GM19099 (cell line): Measurements from ENCODE around the gene NELL2.

Experiments used
- POLR2A ChIP-seq: IDR thresholded peaks from 3 replicates; pipeline ENCODE4 v1.6.1; 2011; ENCODE audit warnings: low read depth; ENCODE audit not compliant: insufficient read length; ENCODE audit errors: extremely low read depth

The NELL2 gene

DNA sequence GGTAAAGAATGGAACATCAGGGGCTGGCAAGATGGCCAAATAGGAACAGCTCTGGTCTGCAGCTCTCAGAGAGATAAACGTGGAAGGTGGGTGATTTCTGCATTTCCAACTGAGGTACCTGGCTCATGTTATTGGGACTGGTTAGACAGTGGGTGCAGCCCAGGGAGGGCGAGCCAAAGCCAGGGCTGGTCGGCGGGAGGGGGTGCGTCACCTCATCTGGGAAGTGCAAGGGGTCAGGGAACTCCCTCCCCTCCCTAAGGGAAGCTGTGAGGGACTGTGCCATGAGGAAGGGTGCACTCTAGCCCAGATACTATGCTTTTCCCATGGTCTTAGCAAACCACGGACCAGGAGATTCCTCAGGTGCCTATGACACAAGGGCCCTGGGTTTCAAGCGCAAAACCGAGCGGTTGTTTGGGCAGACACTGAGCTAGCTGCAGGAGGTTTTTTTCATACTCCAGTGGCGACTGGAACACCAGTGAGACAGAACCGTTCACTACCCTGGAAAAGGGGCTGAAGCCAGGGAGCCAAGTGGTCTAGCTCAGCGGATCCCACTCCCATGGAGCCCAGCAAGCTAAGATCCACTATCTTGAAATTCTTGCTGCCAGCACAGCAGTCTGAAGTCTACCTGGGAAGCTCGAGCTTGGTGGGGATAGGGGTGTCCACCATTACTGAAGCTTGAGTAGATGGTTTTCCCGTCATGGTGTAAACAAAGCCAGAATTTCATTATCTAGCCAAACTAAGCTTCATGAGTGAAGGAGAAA, 317.6 kb downstream of the NELL2 start:
- TF ChIP-seq POLR2A, result no peak

DNA sequence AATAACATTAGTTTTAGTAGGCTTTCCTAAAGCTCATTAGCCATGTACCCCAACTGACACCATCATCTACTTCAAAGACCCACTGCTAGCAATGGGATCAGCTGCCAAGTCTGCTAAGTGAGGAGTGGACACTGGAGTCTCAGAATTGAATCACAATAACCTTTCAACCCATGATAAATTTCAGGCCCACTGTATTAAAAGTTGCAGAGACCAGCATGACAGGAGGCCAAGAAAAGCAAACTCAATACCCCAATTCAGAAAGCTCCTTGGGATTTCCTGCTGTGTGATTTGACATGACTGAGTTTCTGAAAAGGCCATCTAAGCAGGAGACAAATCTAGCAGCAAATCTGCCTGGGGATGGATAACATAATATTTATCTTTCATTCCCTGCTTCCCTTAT, 320.7 kb downstream of the NELL2 start:
- no peak for TF ChIP-seq POLR2A

DNA sequence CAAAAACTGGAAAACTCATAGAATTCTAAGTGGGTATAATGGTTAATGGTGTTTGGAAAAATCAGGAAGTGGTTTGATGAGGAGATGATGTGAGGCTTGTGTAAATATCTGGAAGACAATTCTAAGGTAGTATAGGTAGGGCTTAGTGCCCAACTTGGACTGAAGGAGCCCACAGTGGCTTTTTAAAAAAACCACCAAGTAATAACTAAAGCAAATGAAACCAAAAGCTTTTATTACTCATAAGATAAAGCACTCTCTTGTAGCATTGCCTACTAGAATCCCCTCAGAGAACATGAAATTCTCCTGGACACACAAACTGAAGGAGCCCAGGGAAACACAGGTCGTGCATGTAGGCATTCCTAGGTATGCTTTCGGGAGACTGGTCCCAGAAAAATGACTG, 324.5 kb downstream of the NELL2 start:
- no peak for TF ChIP-seq POLR2A

DNA sequence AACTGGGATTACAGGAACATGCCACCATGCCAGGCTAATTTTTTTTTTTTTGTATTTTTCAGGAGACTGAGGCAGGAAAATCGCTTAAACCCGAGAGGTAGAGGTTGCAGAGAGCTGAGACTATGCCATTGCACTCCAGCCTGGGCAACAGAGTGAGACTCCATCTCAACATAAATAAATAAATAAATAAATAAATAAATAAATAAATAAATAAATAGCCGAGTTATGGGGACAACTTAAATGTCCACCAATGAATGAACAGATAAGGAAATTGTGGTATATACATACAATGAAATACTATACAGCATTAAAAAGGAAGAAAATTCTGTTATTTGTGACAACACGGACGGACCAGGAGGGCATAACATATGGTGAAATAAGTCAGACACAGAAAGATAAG, 325.7 kb downstream of the NELL2 start:
- TF ChIP-seq POLR2A, result no peak

DNA sequence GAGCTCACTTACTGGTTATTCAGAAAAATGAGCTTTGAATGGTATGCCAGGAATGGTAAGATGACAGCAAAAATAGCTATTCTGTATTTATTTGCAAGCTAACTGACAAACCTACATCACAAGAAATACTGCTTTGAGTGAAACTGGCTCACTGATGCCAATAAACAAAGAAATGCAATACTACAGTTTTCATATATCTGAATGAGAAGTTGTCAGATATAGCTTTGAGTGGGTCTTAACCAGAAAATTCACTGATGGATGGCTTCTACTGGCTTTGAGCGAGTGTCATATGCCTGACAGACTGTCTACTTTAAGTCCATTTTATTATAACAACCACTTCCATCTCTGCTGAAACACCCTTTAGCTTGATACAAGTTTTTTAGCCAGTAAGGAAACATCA, 330.1 kb downstream of the NELL2 start:
- TF ChIP-seq POLR2A, result no peak

DNA sequence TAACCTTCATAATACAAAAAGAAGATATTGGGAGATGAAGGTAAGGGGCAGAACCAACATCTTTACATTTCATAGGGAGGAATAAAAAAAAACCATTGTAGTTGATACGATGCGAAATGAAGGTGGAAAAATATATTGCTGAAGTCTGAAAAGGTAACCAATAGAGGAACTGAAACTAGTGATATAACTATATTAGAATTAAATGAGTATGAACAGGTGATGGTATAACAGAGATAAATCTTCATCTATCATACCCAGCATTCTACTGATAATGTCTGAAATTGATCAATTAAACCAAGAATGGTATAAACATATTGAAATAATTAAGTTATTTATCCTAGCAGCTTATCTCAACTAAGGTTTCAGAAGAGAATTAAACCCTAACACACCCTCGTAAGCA, 332.1 kb downstream of the NELL2 start:
- no peak for TF ChIP-seq POLR2A

DNA sequence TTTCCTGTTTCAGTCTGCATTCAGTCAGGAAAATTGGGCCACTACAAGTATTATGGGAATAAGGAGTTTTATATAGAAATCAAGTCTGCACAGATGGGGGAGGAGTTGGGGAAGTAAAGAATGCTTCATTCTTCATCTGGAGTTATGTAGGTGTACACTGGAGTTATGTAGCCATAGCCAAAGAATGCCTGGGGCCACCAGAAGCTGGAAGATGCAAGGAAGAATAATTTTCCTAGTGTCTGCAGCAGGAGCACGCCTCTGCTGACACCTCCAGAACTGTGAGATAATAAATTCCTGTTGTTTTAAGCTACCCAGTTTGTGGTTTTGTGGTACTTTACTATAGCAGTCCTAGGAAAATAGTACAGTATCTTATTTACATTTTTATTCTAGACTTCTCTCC, 333.4 kb downstream of the NELL2 start:
- TF ChIP-seq POLR2A, result no peak

DNA sequence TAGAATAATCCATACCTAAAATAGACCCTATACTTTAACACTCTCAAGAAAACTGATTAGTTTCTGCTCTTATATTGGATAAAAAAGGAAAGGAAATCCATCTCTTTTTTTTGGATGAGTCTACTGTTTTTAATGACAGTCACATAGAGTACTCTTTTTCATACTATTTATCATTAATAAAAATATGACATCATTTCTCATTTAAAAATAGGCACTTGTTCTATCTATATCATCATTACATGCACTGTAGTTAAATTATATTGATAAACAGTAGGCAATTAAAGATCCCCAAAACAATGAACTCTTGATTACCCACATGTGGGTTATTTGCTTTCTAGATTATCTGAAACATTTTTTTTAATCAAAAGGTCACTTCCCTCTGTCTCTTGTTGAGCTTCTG, 338.8 kb downstream of the NELL2 start:
- TF ChIP-seq POLR2A, result no peak

DNA sequence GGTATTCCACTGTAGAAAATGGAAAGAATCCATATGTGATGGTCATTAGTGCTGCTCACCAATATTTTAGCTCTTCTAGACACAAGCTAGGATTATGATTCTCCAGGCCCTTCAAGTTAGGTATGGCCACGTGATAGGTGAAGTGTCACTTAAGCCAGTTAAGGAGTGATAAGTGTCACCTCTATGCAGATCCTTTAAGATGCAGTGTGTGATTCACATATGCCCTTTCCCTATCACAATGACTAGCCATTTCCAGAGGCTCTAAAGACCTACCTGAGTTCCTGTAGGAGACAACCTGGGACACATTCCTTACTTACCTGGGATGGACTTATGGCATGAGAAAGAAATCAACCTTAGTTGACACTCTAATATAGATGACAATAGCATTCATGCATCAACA, 343.2 kb downstream of the NELL2 start:
- TF ChIP-seq POLR2A, result no peak

DNA sequence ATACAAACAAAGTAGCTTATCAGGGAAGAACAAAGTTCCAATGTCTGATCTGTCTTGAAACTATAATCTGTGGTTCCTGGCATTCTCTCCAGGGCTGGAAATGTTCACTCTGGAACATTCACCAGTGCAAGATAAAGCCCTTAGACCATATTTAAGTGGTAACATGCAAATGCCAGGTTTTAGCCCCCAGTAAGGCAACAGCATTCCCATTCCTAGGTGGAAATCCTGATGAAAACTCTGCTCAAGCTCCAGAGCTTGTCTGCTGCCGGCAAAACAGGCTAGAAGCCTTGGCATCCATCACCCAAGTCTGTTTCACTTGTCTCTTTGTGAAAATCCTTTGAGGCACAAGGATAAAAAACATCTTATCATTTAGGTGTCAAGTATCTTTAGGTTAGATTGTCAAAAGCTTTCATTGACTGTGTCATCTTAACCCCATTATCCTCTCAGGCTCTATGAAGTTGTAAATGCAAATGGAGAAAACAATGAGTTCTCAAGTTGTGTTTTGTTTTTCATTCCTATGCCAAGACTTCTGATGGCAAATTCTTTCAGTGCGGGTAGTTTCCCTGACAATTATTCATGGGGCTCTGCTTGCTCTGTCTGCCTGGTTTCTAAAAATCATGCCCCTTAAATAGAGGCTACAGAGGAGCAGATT, 344.7 kb downstream of the NELL2 start:
- no peak for TF ChIP-seq POLR2A

DNA sequence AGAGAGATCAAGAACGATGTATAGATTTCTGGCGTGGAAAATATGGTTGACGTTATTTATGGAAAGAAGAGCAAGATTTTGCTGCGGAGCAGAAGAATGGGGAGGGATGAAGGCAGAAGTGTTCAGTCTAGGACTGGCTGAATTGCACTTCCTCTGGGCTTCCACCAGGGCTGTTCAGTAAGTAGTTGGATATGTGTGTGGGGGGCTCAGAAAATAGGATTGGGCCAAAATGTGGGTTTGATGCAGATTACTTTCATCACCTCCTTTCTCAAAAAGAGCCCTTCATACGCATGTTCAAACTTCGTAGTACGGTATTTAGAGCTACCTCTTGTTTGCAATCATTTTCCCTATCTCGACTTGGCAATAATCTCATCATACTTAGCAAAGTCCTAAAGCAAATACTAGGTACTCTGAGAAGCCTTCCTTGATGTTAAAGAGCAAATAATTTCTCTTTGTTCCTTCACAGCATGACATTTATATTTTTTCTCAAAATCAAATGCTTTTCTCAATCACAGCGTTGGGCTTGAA, 349.4 kb downstream of the NELL2 start:
- no peak for TF ChIP-seq POLR2A

DNA sequence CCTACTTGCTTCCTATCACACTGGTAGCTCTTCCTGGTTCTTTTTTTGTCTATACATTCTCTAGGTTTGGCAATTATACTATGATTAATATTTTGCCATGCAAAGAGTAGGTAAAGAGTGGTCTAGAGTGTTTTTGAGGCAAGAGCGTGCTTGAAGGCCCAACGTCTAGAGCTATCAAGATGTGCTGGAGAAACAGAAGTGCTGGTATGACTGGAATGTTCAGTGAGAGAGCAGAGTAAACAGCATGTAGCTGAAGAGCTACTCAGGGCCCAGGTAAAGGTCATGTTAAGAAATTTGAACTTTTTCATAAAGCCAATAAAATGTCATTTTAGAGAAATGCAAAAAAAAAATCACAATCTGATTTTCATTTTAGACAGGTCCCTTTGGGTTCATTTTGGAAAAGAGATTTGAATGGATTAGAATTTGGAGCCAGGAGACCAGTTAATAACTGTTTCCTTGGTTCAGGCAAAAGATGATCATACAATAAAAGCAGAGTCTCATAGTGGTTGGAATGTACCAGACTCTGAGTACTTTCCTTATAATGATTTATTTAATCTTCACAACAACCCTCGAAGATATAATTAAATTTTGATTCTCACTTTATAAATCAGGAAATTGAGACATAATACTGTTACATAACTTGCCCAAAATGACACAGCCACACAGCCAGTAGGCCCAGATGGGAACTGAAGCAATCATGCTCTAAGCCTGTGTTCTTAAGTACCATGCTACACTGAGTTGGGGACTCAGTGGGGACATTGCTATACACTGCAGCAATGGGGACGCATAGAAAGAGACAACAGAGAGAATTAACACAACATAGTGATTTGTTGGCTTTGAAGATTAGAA, 350.1 kb downstream of the NELL2 start:
- no peak for TF ChIP-seq POLR2A

DNA sequence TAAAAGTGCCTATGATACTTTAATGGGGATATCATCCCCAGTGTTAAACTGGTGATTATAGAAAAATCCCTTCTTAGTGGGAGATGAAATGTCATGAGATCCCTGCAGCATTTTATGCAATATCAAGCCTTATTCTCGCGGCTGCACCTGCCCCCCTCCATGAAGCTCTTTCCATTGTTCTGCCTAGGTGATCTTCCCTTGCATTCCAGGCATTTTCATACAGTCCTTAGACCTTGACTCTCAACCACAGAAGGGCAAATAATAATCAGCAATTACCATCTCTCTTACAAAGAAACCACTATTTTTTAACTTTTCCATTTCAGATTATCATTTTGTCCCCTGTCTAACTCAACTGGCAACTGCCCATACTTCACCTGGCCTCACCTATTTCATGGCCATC, 352.3 kb downstream of the NELL2 start:
- no peak for TF ChIP-seq POLR2A

DNA sequence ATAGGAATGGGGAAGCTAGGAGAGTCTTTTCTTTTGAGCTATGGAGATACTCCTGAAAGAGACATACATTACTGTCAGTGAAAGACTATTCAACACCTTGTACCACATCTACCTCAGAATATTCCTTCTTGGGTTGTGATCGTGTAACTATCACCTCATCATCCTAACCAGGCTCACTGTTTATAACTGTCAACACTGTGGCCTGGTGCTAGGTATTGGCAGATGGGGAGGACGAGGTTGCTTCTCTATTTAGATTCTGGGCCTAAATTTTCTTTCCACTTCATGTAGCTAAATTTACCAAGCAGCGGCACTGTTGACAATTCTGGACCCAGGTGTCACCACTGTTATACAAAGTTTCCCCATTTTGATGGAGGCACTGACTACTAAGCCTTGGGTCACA, 354.4 kb downstream of the NELL2 start:
- no peak for TF ChIP-seq POLR2A

DNA sequence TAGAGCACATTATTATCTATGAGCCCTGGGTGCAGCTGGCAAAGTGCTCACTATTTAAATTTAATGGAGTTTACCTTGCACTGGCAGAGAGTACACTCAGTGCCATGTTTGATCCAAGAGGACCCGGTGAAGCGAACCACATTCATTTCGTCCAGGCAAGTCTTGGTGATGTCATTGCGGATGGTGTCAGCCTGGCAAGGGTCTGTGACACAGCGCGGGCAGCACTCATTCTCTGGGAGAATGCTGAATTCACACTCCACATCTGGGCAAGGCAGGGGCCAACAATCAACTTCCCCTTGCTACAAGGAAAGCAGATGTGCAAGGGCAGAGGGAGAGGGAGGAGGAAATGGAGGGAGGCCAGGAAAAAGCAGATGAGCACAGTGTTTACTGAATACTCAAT, 356.2 kb downstream of the NELL2 start:
- TF ChIP-seq POLR2A, result no peak
